Activated naive CD4-positive, alpha-beta T cell treated with anti-CD3 and anti-CD28 coated beads for 36 hours (primary cell): ENCODE data around the gene CACNG4. TPM values are rescaled to one million over a fixed set of nuclear protein-coding genes. Genes with fewer than 3 reads are reported as not detected.

Source experiments
- CTCF ChIA-PET: fragments of 350-600 bp; sonication (Branson Sonifier 250); formaldehyde crosslinking; loops from one replicate; lab custom pipeline; 2021; ENCODE audit warnings: antibody characterized with exemption; lab: Charles Lee
- DNase-seq: peaks from one replicate; pipeline ENCODE4 v3.0.0-alpha.2; 2020
- H3K27ac Mint-ChIP-seq: one replicate; pipeline ENCODE4 v1.8.0; 2021; ENCODE audit warnings: mild to moderate bottlenecking, mixed read lengths
- H3K27me3 Mint-ChIP-seq: one replicate; pipeline ENCODE4 v1.8.0; 2021; ENCODE audit warnings: low read depth, mixed read lengths
- H3K36me3 Mint-ChIP-seq: one replicate; pipeline ENCODE4 v1.8.0; 2021; ENCODE audit warnings: low read depth, mixed read lengths
- H3K4me1 Mint-ChIP-seq: one replicate; pipeline ENCODE4 v1.8.0; 2021; ENCODE audit warnings: low read depth, mixed read lengths
- H3K4me3 Mint-ChIP-seq: one replicate; pipeline ENCODE4 v1.8.0; 2021; ENCODE audit warnings: mild to moderate bottlenecking, moderate library complexity, mixed read lengths
- H3K9me3 Mint-ChIP-seq: one replicate; pipeline ENCODE4 v1.8.0; 2021; ENCODE audit warnings: mixed read lengths
- intact Hi-C: fragments of 100-400 bp; cut with micrococcal nuclease; formaldehyde crosslinking; loops from one replicate; pipeline ENCODE4 v1.15.1; 2023
- total RNA-seq, 2 experiments: library from RNA; stranded (reverse); gene quantifications; one replicate each; pipeline ENCODE4 v1.2.3, GENCODE V29; 2021

Gene CACNG4
- total RNA-seq, 2 experiments from 2014 or later, result not detected

GRCh38 chr17:66932311-66932710, 32.2 kb upstream of the CACNG4 start:
- Mint-ChIP-seq H3K27me3 (peaks cover 19% of the 10 kb centered on the region), H3K27ac (no peak overlapping the region), H3K4me1 (no peaks in the 10 kb centered on the region), H3K4me3 (no peak overlapping the region), H3K36me3 (peaks cover 2% of the 10 kb centered on the region), H3K9me3 (peaks cover 2% of the 10 kb centered on the region)
- DNase-seq, result no peak
- CTCF ChIA-PET, result no interaction called here
- intact Hi-C loops, result no loop called here

GRCh38 chr17:66934040-66934439, 30.5 kb upstream of the CACNG4 start:
- H3K4me3 Mint-ChIP-seq, result no peak overlapping the region
- peaks cover 25% of the 10 kb centered on the region for H3K27me3 Mint-ChIP-seq
- intact Hi-C loops, result no loop called here
- no peak overlapping the region for H3K27ac Mint-ChIP-seq
- no peak for DNase-seq
- CTCF ChIA-PET, result no interaction called here
- H3K9me3 Mint-ChIP-seq, result peaks cover 2% of the 10 kb centered on the region
- H3K4me1 Mint-ChIP-seq, result no peaks in the 10 kb centered on the region
- peaks cover 2% of the 10 kb centered on the region for H3K36me3 Mint-ChIP-seq

- peaks cover 24% of the 10 kb centered on the region for H3K27me3 Mint-ChIP-seq
- H3K9me3 Mint-ChIP-seq, result peaks cover 2% of the 10 kb centered on the region
- no peak overlapping the region for H3K27ac Mint-ChIP-seq
- H3K36me3 Mint-ChIP-seq, result peaks cover 2% of the 10 kb centered on the region
- no peaks in the 10 kb centered on the region for H3K4me1 Mint-ChIP-seq
- intact Hi-C loops, result no loop called here
- H3K4me3 Mint-ChIP-seq, result no peak overlapping the region
- CTCF ChIA-PET, result interaction anchor here (0.6 kb wide), 1 partner anchor 292 kb away, joined by 3 read pairs; no protein-coding TSS in a partner anchor
- no peak for DNase-seq
Observed at GRCh38 chr17:66935717-66936116, 28.8 kb upstream of the CACNG4 start.

GRCh38 chr17:66938656-66939055, 25.9 kb upstream of the CACNG4 start:
- H3K27ac Mint-ChIP-seq, result no peak overlapping the region
- CTCF ChIA-PET, result interaction anchor here (0.6 kb wide), 1 partner anchor 131 kb away, joined by 4 read pairs; no protein-coding TSS in a partner anchor
- no peak overlapping the region for H3K4me3 Mint-ChIP-seq
- intact Hi-C loops, result no loop called here
- peaks cover 31% of the 10 kb centered on the region for H3K27me3 Mint-ChIP-seq
- DNase-seq, result no peak
- H3K4me1 Mint-ChIP-seq, result no peaks in the 10 kb centered on the region
- H3K9me3 Mint-ChIP-seq, result peaks cover 2% of the 10 kb centered on the region
- peaks cover 2% of the 10 kb centered on the region for H3K36me3 Mint-ChIP-seq

- no peak for DNase-seq
- CTCF ChIA-PET, result no interaction called here
- Mint-ChIP-seq H3K4me1 (peaks cover 5% of the 10 kb centered on the region), H3K9me3 (peaks cover 2% of the 10 kb centered on the region), H3K27me3 (peaks cover 39% of the 10 kb centered on the region), H3K4me3 (no peak overlapping the region), H3K36me3 (peaks cover 2% of the 10 kb centered on the region), H3K27ac (no peak overlapping the region)
- intact Hi-C loops, result no loop called here
Observed at GRCh38 chr17:66939461-66940114, 24.9 kb upstream of the CACNG4 start.

GRCh38 chr17:66941249-66941648, 23.3 kb upstream of the CACNG4 start:
- H3K27me3 Mint-ChIP-seq, result peaks cover 55% of the 10 kb centered on the region
- DNase-seq, result no peak
- no peak overlapping the region for H3K27ac Mint-ChIP-seq
- peaks cover 18% of the 10 kb centered on the region for H3K4me1 Mint-ChIP-seq
- H3K36me3 Mint-ChIP-seq, result no peaks in the 10 kb centered on the region
- CTCF ChIA-PET, result no interaction called here
- no peak overlapping the region for H3K4me3 Mint-ChIP-seq
- H3K9me3 Mint-ChIP-seq, result no peaks in the 10 kb centered on the region
- intact Hi-C loops, result no loop called here

- Mint-ChIP-seq H3K9me3 (no peaks in the 10 kb centered on the region), H3K36me3 (no peaks in the 10 kb centered on the region), H3K4me1 (peaks cover 18% of the 10 kb centered on the region), H3K27me3 (peaks cover 62% of the 10 kb centered on the region), H3K27ac (no peak overlapping the region), H3K4me3 (no peak overlapping the region)
- CTCF ChIA-PET, result no interaction called here
- DNase-seq, result no peak
- intact Hi-C loops, result no loop called here
Observed at GRCh38 chr17:66941773-66942450, 22.6 kb upstream of the CACNG4 start.

GRCh38 chr17:66942451-66943264, 21.8 kb upstream of the CACNG4 start:
- Mint-ChIP-seq H3K9me3 (no peaks in the 10 kb centered on the region), H3K4me3 (no peak overlapping the region), H3K4me1 (peaks cover 18% of the 10 kb centered on the region), H3K27ac (no peak overlapping the region), H3K36me3 (no peaks in the 10 kb centered on the region), H3K27me3 (peaks cover 60% of the 10 kb centered on the region)
- CTCF ChIA-PET, result no interaction called here
- intact Hi-C loops, result no loop called here
- no peak for DNase-seq

GRCh38 chr17:66943484-66943883, 21.0 kb upstream of the CACNG4 start:
- peaks cover 18% of the 10 kb centered on the region for H3K4me1 Mint-ChIP-seq
- H3K36me3 Mint-ChIP-seq, result no peaks in the 10 kb centered on the region
- no peak overlapping the region for H3K27ac Mint-ChIP-seq
- no peak overlapping the region for H3K4me3 Mint-ChIP-seq
- H3K27me3 Mint-ChIP-seq, result peaks cover 52% of the 10 kb centered on the region
- no peaks in the 10 kb centered on the region for H3K9me3 Mint-ChIP-seq
- intact Hi-C loops, result no loop called here
- CTCF ChIA-PET, result no interaction called here
- DNase-seq, result no peak

- intact Hi-C loops, result no loop called here
- Mint-ChIP-seq H3K4me1 (peaks cover 18% of the 10 kb centered on the region), H3K36me3 (no peaks in the 10 kb centered on the region), H3K4me3 (no peak overlapping the region), H3K27me3 (peaks cover 54% of the 10 kb centered on the region), H3K9me3 (no peaks in the 10 kb centered on the region), H3K27ac (no peak overlapping the region)
- DNase-seq, result no peak
- CTCF ChIA-PET, result no interaction called here
Observed at GRCh38 chr17:66944351-66945146, 20.0 kb upstream of the CACNG4 start.

- Mint-ChIP-seq H3K36me3 (no peaks in the 10 kb centered on the region), H3K9me3 (no peaks in the 10 kb centered on the region), H3K27ac (no peak overlapping the region), H3K4me1 (peaks cover 18% of the 10 kb centered on the region), H3K27me3 (peaks cover 50% of the 10 kb centered on the region), H3K4me3 (no peak overlapping the region)
- CTCF ChIA-PET, result no interaction called here
- peak; percentile 22 for DNase-seq
- intact Hi-C loops, result no loop called here
Observed at GRCh38 chr17:66945147-66945835, 19.2 kb upstream of the CACNG4 start.
